COLO668 (cell line): ENCODE results near the gene HOXB4.
"Not testable (repeated sequence)": the region's sequence is repeated elsewhere in the genome, so short reads cannot be mapped to it uniquely, and the experiment has no call there.

Source experiments
- DNase-seq: peaks from one replicate; lab custom pipeline; 2025; ENCODE audit not compliant: unreplicated experiment; lab: John Stamatoyannopoulos, UW

The HOXB4 gene

DNA sequence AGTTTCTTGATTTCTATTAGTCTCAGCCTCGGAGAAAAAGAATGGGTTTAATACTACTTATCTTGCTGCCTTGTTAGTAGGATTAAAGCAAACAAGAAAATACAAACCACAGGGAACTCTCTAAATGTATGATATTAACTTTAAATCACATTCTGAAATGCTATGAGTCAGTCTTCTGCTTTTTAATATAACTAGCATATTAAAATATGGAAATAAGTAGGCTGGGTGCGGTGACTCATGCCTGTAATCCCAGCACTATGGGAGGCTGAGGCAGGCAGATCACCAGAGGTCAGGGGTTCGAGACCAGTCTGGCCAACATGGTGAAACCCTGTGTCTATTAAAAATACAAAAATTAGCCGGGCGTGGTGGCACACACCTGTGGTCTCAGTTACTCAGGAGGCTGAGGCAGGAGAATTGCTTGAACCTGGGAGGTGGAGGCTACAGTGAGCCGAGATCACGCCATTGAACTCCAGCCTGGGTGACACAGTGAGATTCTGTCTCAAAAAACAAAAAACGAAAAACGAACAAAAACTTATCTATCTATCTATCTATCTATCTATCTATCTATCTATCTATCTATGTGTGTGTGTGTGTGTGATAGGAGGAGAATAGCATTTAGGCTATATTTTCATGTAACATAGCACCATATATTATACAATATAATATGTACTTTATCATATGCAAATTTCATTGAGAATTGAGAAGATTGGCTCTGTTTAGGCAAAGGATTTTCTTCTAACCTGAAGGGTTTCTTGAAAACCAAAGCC is 42.2 kb downstream of the HOXB4 start:
- DNase-seq = not testable (repeated sequence)

DNA sequence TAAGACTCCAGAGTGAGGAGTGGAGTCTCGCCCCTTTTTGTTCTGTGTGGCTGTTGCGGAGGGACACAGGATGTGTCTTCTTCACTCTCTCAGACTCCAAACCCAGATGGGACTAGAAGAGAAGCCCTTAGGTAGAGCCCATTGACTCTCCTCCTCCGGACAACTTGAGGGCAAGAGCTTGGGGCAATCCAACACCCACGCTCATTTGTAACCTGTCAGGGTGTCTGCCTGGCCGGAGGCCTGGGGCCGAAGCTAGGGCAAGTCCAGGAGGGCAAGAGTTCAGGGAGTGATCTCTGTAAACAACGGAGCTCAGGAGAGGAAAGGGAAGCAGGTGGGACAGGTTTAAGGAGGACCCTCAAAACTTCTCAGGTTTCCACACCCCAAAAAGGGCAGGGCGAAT is 45.9 kb downstream of the HOXB4 start:
- DNase-seq = no peak

DNA sequence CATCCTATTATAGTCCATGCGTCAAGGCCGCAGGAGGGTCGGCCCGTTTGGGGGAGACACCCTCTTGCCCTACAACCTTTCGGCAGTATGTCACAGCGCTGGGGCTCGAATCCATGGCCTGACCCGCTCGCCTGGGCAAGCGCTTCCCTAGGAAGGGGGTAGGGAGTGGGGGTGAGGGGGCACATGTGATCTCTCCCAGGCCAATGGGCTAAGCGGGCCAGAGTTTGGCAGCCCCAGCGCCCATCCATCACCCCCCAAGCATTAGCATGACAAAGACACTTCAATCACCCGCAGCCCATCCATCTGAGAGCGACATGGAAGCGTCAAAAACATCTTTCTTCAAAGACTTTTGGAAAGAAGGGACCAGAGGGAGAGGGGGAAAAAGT is 47.3 kb downstream of the HOXB4 start, which contains the start of gene HOXB1:
Gene HOXB1 (minus strand): TSS at position 125 of the 386 bp plus-strand sequence. CDS start 107 bp downstream, at position 18.
- no peak for DNase-seq

GRCh38 chr17:48530208-48530886 is 47.8 kb downstream of the HOXB4 start:
- DNase-seq = no peak

DNA sequence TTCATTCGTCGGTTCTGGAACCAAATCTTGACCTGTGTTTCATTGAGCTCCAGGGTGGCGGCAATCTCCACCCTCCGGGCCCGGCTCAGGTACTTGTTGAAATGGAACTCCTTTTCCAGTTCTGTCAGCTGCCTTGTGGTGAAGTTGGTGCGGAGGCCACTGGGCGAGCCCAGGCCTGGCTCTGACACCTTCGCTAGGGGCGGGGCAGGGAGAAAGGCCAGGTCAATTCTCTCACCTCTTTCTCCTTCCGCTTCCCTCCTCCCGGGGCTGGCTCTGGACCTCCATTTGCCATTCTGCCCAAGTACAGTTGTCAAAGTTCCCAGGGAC is 48.5 kb downstream of the HOXB4 start:
- DNase-seq = no peak

- DNase-seq = no peak
Measured at GRCh38 chr17:48528936-48529682, 49.0 kb downstream of the HOXB4 start.

DNA sequence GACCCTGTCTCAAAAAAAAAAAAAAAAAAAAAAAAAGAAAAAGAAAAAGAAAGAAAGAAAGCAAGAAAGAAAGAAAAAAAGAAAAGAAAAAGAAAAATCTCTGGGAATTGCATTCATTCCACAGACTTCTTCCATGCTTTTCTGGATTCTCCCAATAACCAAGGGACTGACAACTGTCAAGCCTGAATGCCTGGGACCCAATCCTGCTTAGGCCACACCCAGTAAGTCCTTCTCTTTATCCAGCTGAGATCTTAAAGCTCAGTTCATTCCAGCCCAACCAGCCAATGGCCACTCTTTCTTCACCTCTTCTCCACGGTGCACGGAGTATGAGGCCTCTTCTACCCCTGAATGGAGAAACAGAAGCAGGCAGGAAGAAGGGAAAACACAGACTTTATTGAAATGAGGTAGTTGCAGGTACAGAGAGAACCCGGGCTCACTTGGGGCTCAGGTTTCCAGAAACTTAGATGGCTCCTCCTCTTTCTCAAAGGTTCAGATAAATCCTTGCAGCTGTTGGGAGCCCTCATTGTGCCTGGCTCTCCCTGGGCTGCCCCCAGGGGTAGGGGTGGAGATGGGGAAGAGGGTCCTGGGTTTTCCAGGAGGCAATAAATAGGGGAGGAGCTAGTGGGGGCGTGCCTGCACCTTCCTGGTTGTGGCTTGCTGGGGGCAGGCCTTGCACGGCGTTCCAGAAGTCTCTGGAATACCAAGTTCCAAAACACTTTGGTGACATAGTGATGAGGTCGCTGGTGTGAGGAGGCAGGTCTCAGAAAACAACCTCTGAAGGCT is 49.8 kb downstream of the HOXB4 start:
- DNase-seq = no peak

GRCh38 chr17:48527547-48527932 is 50.6 kb downstream of the HOXB4 start:
- no peak for DNase-seq

DNA sequence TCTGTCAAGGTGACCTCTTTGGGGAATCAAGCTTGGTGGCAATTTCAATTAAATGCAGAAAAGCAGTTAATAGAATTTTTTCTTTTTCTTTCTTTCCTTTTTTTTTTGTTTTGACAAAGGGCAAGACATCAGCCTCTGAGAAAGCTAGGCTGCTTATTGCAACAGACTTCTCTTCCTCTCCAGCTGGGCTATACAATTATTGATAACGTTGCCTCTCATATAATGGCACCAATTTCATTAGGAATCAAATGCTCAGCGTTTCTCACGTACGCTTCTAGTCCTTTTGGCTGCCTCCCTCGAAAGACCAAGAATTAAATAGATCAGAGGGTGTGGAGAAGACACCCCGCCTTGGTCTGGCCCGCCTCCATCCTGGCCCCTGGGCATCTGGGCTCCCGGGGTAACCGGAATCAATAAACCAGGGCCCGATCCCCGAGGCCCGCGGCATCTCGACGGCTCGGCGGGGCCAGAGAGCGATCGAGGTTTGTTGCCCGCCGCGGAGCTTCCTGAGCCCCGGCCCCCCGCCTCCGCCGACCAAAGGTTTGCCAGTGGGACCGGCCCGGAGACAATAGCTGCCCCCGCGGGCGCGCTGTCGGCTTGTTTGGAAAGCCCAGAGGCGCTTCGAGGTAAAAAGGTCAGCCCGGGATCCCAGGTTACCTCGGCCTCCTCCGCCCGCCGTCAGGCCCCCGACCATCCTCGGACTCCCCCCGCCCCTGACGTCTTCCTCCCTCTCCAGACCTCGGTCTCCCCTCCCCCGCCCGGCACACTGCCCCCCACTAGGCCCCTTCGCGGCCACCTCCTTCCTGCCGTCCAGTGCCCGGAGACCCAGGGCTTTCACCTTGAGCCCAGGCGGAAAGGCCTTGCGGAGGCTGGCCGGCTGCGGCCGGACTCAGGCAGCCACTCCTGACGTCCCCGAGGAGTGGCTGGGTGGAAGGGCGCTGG is 51.3 kb downstream of the HOXB4 start:
- no peak for DNase-seq
